ENCODE measurements around the gene PTPA.

DNA sequence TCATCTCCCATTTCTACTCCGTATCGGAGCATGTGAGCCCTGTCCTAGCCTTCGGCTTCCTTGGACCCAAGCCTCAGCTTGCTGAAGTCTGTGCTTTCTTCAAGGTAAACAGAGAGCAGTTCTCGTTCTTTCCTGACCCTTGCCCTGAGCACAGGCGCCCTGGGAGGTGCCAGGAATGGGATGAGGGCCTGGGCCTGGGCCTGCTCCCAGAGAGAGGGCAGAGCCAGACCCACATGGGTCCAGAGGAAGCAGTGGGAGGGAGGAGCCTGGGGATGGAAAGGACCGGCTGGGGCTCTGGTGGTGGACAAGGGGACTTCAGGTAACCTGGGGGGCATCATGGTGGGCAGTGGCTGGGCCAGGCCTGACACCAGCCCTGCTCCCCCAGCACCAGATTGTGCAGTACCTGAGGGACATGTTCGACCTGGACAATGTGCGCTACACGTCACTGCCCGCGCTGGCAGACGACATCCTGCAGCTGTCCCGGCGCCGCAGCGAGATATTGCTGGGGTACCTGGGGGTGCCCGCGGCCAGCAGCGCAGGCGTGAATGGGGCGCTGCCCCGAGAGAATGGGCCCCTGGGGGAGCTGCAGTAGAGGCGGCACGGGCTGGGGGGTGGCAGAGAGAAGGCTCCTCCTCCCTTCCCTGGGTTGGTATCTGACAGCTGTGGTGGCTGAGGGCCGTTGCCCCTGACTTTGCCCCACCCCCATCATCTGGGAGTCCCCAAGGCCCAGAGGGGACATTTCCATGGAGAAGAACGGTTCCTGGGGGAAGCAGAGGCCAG lies 41.2 kb upstream of the PTPA start:
- TF ChIP-seq EP300 (IDR thresholded peaks at IDR 0.05; ENCODE audit: borderline replicate concordance in 1 of 2, control insufficient read depth in 1 of 2, low read depth in 2 of 2, low read length in 2 of 2): no peak
- TF ChIP-seq, protein P1, sequence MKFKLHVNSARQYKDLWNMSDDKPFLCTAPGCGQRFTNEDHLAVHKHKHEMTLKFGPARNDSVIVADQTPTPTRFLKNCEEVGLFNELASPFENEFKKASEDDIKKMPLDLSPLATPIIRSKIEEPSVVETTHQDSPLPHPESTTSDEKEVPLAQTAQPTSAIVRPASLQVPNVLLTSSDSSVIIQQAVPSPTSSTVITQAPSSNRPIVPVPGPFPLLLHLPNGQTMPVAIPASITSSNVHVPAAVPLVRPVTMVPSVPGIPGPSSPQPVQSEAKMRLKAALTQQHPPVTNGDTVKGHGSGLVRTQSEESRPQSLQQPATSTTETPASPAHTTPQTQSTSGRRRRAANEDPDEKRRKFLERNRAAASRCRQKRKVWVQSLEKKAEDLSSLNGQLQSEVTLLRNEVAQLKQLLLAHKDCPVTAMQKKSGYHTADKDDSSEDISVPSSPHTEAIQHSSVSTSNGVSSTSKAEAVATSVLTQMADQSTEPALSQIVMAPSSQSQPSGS (IDR thresholded peaks at IDR 0.05; ENCODE audit: low read length): no peak
- TF ChIP-seq MXI1 (IDR thresholded peaks at IDR 0.05; ENCODE audit: low read depth, low read length): no peak
- no peak for TF ChIP-seq MAX (IDR thresholded peaks at IDR 0.05; ENCODE audit: low read depth, low read length)
- TF ChIP-seq, protein P2, sequence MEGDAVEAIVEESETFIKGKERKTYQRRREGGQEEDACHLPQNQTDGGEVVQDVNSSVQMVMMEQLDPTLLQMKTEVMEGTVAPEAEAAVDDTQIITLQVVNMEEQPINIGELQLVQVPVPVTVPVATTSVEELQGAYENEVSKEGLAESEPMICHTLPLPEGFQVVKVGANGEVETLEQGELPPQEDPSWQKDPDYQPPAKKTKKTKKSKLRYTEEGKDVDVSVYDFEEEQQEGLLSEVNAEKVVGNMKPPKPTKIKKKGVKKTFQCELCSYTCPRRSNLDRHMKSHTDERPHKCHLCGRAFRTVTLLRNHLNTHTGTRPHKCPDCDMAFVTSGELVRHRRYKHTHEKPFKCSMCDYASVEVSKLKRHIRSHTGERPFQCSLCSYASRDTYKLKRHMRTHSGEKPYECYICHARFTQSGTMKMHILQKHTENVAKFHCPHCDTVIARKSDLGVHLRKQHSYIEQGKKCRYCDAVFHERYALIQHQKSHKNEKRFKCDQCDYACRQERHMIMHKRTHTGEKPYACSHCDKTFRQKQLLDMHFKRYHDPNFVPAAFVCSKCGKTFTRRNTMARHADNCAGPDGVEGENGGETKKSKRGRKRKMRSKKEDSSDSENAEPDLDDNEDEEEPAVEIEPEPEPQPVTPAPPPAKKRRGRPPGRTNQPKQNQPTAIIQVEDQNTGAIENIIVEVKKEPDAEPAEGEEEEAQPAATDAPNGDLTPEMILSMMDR (IDR thresholded peaks at IDR 0.05 in 2 of 3, conservative IDR thresholded peaks at IDR 0.05 in 1 of 3; ENCODE audit: control insufficient read depth in 2 of 3, extremely low read depth in 1 of 3, insufficient read depth in 1 of 3, low read depth in 3 of 3, low read length in 3 of 3): no peak
- TF ChIP-seq MYC (IDR thresholded peaks at IDR 0.05; ENCODE audit: insufficient read depth, insufficient read length, insufficient replicate concordance, low read length, severe bottlenecking): no peak
- no peak for TF ChIP-seq POU2F2 (IDR thresholded peaks at IDR 0.05; ENCODE audit: borderline replicate concordance, low read depth, low read length)
- no peak for TF ChIP-seq RB1 (IDR thresholded peaks at IDR 0.05; ENCODE audit: borderline replicate concordance)
- TF ChIP-seq EGR1 (IDR thresholded peaks at IDR 0.05; ENCODE audit: borderline replicate concordance in 1 of 2, low read depth in 2 of 2, low read length in 2 of 2): no peak
- no peak for TF ChIP-seq IRF3 (IDR thresholded peaks at IDR 0.05)
- no peak for TF ChIP-seq USF1 (IDR thresholded peaks at IDR 0.05; ENCODE audit: borderline replicate concordance, extremely low read length, insufficient read depth, low read depth, low read length)
- TF ChIP-seq JUND (IDR thresholded peaks at IDR 0.05; ENCODE audit: low read depth, low read length): no peak
- TF ChIP-seq HCFC1 (IDR thresholded peaks at IDR 0.05; ENCODE audit: low read length): no peak
- no peak for TF ChIP-seq ZNF217 (IDR thresholded peaks at IDR 0.05)
